Measurements from ENCODE around the gene ITIH6. TPM values are rescaled to one million over a fixed set of nuclear protein-coding genes. Genes with fewer than 3 reads are reported as not detected.
"Not testable (repeated sequence)": the region's sequence is repeated elsewhere in the genome, so short reads cannot be mapped to it uniquely, and the experiment has no call there.

ITIH6 gene
- total RNA-seq, 1 experiment from 2014 or later, result 0.04 TPM

DNA sequence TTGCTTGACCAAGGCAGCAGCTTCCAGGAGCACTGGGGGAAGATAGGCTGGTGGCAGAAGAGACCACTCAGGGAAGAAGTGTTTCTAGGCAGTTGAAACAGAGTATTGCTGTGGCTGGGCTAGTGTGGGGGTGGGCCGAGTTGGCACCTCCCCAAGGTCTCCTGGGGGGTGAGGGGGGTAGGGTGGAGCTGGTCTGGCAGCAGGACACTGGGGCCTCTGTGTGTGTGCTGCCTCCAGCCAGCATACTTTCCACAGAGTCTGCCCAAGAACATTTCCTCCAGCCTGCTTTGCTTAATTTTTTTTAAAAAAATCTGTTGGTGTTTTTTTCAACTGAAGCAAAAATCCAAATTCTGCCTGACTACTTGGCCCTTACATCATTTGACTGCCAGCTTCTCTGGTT is 4.0 kb downstream of the ITIH6 start (continued):
- TF ChIP-seq, protein P1, sequence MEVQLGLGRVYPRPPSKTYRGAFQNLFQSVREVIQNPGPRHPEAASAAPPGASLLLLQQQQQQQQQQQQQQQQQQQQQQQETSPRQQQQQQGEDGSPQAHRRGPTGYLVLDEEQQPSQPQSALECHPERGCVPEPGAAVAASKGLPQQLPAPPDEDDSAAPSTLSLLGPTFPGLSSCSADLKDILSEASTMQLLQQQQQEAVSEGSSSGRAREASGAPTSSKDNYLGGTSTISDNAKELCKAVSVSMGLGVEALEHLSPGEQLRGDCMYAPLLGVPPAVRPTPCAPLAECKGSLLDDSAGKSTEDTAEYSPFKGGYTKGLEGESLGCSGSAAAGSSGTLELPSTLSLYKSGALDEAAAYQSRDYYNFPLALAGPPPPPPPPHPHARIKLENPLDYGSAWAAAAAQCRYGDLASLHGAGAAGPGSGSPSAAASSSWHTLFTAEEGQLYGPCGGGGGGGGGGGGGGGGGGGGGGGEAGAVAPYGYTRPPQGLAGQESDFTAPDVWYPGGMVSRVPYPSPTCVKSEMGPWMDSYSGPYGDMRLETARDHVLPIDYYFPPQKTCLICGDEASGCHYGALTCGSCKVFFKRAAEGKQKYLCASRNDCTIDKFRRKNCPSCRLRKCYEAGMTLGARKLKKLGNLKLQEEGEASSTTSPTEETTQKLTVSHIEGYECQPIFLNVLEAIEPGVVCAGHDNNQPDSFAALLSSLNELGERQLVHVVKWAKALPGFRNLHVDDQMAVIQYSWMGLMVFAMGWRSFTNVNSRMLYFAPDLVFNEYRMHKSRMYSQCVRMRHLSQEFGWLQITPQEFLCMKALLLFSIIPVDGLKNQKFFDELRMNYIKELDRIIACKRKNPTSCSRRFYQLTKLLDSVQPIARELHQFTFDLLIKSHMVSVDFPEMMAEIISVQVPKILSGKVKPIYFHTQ (CRISPR knock-in tag; IDR thresholded peaks at IDR 0.05), result no peak
- TF ChIP-seq, protein P2, sequence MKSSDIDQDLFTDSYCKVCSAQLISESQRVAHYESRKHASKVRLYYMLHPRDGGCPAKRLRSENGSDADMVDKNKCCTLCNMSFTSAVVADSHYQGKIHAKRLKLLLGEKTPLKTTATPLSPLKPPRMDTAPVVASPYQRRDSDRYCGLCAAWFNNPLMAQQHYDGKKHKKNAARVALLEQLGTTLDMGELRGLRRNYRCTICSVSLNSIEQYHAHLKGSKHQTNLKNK (CRISPR knock-in tag; IDR thresholded peaks at IDR 0.05), result no peak
- no peak for TF ChIP-seq FOXK1 (CRISPR knock-in tag; IDR thresholded peaks at IDR 0.05)
- TF ChIP-seq, protein P3, sequence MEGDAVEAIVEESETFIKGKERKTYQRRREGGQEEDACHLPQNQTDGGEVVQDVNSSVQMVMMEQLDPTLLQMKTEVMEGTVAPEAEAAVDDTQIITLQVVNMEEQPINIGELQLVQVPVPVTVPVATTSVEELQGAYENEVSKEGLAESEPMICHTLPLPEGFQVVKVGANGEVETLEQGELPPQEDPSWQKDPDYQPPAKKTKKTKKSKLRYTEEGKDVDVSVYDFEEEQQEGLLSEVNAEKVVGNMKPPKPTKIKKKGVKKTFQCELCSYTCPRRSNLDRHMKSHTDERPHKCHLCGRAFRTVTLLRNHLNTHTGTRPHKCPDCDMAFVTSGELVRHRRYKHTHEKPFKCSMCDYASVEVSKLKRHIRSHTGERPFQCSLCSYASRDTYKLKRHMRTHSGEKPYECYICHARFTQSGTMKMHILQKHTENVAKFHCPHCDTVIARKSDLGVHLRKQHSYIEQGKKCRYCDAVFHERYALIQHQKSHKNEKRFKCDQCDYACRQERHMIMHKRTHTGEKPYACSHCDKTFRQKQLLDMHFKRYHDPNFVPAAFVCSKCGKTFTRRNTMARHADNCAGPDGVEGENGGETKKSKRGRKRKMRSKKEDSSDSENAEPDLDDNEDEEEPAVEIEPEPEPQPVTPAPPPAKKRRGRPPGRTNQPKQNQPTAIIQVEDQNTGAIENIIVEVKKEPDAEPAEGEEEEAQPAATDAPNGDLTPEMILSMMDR (IDR thresholded peaks at IDR 0.05), result no peak
- TF ChIP-seq EMX1 (CRISPR knock-in tag; IDR thresholded peaks at IDR 0.05), result no peak
- TF ChIP-seq ZNF416 (CRISPR knock-in tag; IDR thresholded peaks at IDR 0.05), result no peak
- TF ChIP-seq ESRRA (CRISPR knock-in tag; IDR thresholded peaks at IDR 0.05; ENCODE audit: borderline replicate concordance), result no peak
- TF ChIP-seq CBFB (CRISPR knock-in tag; IDR thresholded peaks at IDR 0.05; ENCODE audit: low read depth), result no peak
- TF ChIP-seq TCF7 (CRISPR knock-in tag; IDR thresholded peaks at IDR 0.05; ENCODE audit: low read depth), result no peak
- TF ChIP-seq TP53 (CRISPR knock-in tag; IDR thresholded peaks at IDR 0.05), result no peak
- TF ChIP-seq, protein P4, sequence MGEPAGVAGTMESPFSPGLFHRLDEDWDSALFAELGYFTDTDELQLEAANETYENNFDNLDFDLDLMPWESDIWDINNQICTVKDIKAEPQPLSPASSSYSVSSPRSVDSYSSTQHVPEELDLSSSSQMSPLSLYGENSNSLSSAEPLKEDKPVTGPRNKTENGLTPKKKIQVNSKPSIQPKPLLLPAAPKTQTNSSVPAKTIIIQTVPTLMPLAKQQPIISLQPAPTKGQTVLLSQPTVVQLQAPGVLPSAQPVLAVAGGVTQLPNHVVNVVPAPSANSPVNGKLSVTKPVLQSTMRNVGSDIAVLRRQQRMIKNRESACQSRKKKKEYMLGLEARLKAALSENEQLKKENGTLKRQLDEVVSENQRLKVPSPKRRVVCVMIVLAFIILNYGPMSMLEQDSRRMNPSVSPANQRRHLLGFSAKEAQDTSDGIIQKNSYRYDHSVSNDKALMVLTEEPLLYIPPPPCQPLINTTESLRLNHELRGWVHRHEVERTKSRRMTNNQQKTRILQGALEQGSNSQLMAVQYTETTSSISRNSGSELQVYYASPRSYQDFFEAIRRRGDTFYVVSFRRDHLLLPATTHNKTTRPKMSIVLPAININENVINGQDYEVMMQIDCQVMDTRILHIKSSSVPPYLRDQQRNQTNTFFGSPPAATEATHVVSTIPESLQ (CRISPR knock-in tag; IDR thresholded peaks at IDR 0.05), result no peak
- TF ChIP-seq, protein P5, sequence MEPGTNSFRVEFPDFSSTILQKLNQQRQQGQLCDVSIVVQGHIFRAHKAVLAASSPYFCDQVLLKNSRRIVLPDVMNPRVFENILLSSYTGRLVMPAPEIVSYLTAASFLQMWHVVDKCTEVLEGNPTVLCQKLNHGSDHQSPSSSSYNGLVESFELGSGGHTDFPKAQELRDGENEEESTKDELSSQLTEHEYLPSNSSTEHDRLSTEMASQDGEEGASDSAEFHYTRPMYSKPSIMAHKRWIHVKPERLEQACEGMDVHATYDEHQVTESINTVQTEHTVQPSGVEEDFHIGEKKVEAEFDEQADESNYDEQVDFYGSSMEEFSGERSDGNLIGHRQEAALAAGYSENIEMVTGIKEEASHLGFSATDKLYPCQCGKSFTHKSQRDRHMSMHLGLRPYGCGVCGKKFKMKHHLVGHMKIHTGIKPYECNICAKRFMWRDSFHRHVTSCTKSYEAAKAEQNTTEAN (CRISPR knock-in tag; IDR thresholded peaks at IDR 0.05), result no peak
- TF ChIP-seq, protein P6, sequence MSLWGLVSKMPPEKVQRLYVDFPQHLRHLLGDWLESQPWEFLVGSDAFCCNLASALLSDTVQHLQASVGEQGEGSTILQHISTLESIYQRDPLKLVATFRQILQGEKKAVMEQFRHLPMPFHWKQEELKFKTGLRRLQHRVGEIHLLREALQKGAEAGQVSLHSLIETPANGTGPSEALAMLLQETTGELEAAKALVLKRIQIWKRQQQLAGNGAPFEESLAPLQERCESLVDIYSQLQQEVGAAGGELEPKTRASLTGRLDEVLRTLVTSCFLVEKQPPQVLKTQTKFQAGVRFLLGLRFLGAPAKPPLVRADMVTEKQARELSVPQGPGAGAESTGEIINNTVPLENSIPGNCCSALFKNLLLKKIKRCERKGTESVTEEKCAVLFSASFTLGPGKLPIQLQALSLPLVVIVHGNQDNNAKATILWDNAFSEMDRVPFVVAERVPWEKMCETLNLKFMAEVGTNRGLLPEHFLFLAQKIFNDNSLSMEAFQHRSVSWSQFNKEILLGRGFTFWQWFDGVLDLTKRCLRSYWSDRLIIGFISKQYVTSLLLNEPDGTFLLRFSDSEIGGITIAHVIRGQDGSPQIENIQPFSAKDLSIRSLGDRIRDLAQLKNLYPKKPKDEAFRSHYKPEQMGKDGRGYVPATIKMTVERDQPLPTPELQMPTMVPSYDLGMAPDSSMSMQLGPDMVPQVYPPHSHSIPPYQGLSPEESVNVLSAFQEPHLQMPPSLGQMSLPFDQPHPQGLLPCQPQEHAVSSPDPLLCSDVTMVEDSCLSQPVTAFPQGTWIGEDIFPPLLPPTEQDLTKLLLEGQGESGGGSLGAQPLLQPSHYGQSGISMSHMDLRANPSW (CRISPR knock-in tag; conservative IDR thresholded peaks at IDR 0.05; ENCODE audit: low read depth), result no peak
- TF ChIP-seq OVOL2 (CRISPR knock-in tag; IDR thresholded peaks at IDR 0.05; ENCODE audit: borderline replicate concordance), result no peak
- TF ChIP-seq, protein P7, sequence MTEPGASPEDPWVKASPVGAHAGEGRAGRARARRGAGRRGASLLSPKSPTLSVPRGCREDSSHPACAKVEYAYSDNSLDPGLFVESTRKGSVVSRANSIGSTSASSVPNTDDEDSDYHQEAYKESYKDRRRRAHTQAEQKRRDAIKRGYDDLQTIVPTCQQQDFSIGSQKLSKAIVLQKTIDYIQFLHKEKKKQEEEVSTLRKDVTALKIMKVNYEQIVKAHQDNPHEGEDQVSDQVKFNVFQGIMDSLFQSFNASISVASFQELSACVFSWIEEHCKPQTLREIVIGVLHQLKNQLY (CRISPR knock-in tag; IDR thresholded peaks at IDR 0.05), result no peak

DNA sequence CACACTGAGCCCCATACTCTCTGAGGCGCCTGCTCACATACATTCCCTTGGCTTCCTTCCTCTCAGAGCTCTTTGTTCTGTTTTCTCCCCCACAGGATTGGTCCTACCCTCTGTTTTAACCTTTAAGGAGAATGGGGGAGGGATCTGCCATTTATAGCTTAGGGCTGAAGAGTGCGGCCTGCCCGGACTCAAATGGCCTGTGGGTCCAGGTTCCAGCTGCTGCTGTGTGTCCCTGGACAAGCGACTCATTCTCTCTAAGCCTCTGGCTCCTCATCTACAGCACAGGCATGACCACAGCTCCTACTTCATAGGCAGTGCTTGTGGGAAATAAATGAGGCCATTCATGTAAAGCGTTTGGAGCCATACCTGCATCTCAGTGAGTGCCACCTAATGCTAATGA is 8.7 kb downstream of the ITIH6 start:
- POLR2A ChIA-PET; H3K4me3 Mint-ChIP-seq; CTCF ChIA-PET; ATAC-seq; H3K36me3 Mint-ChIP-seq; H3K27ac Mint-ChIP-seq; H3K27me3 Mint-ChIP-seq (ENCODE audit: low read depth); DNase-seq (ENCODE audit: low spot score); H3K4me1 Mint-ChIP-seq; H3K9me3 Mint-ChIP-seq: not testable (repeated sequence)
